Keratinocyte (primary cell): ENCODE data around the gene ZNF219. TPM values are rescaled to one million over a fixed set of nuclear protein-coding genes. Genes with fewer than 3 reads are reported as not detected.

Experiments used
- DNase-seq: peaks from one replicate; pipeline ENCODE4 v3.0.0-alpha.2; 2011; ENCODE audit warnings: low read depth, missing footprints, low spot score
- FAIRE-seq: peaks from 2 replicates; lab custom pipeline; 2011; peaks lifted over from hg19 to GRCh38; lab: Jason Lieb, UNC
- H2AFZ ChIP-seq: 2 replicates; pipeline ENCODE4 v1.6.0; 2012; ENCODE audit warnings: low read length, control low read depth, inconsistent platforms; ENCODE audit not compliant: control insufficient read depth
- H3K27ac ChIP-seq: 2 replicates; pipeline ENCODE4 v1.5.1; 2011; ENCODE audit warnings: low read length; ENCODE audit not compliant: control insufficient read depth, insufficient read depth
- H3K27me3 ChIP-seq: 3 replicates; pipeline ENCODE4 v1.6.0; 2011; ENCODE audit warnings: low read length; ENCODE audit not compliant: control insufficient read depth, insufficient read depth; ENCODE audit errors: extremely low read depth
- H3K36me3 ChIP-seq, 2 experiments: 2 replicates in 1 of 2; 3 replicates in 1 of 2; pipeline ENCODE4 v1.5.1; 2011; ENCODE audit warnings: low read length in 2 of 2, mild to moderate bottlenecking in 1 of 2; ENCODE audit not compliant: control insufficient read depth in 2 of 2, insufficient read depth in 2 of 2; ENCODE audit errors: extremely low read depth in 1 of 2
- H3K4me1 ChIP-seq: 3 replicates; pipeline ENCODE4 v1.5.1; 2011; ENCODE audit warnings: low read length; ENCODE audit not compliant: control insufficient read depth, insufficient read depth; ENCODE audit errors: extremely low read depth
- H3K4me2 ChIP-seq: 3 replicates; pipeline ENCODE4 v1.6.0; 2011; ENCODE audit warnings: low read depth, low read length; ENCODE audit not compliant: control insufficient read depth, insufficient read depth; ENCODE audit errors: extremely low read depth
- H3K4me3 ChIP-seq, 3 experiments: fragments of 200-600 bp in 1 of 3; sonication (generic) in 1 of 3; 2 replicates in 2 of 3; 3 replicates in 1 of 3; pipeline ENCODE4 v1.5.1; 2011 to 2016; ENCODE audit warnings: low read length in 3 of 3, mild to moderate bottlenecking in 3 of 3, control low read depth in 2 of 3, inconsistent platforms in 1 of 3, low read depth in 1 of 3, mixed read lengths in 1 of 3, mixed run types in 1 of 3, moderate library complexity in 1 of 3; ENCODE audit not compliant: control insufficient read depth in 2 of 3, insufficient read depth in 2 of 3; ENCODE audit errors: extremely low read depth in 1 of 3
- H3K79me2 ChIP-seq: 2 replicates; pipeline ENCODE4 v1.6.0; 2012; ENCODE audit warnings: low read length; ENCODE audit not compliant: control insufficient read depth, insufficient read depth
- H3K9ac ChIP-seq: 3 replicates; pipeline ENCODE4 v1.6.0; 2011; ENCODE audit warnings: low read length; ENCODE audit not compliant: control insufficient read depth, insufficient read depth; ENCODE audit errors: extremely low read depth
- H3K9me1 ChIP-seq: 3 replicates; pipeline ENCODE4 v1.6.0; 2011; ENCODE audit warnings: low read length; ENCODE audit not compliant: control insufficient read depth, insufficient read depth; ENCODE audit errors: extremely low read depth
- H3K9me3 ChIP-seq: 2 replicates; pipeline ENCODE4 v1.5.1; 2012; ENCODE audit warnings: low read depth, low read length; ENCODE audit not compliant: control insufficient read depth
- H4K20me1 ChIP-seq: 3 replicates; pipeline ENCODE4 v1.6.0; 2011; ENCODE audit warnings: low read length; ENCODE audit not compliant: control insufficient read depth, insufficient read depth; ENCODE audit errors: extremely low read depth
- CTCF ChIP-seq, 3 experiments: IDR thresholded peaks in 1 of 3; conservative IDR thresholded peaks in 1 of 3; optimal IDR thresholded peaks in 1 of 3; 2 replicates in 2 of 3; 3 replicates in 1 of 3; pipeline versions ENCODE3 to v1.5.1; 2011; ENCODE audit warnings: low read length in 3 of 3, mild to moderate bottlenecking in 3 of 3, moderate library complexity in 2 of 3, control low read depth in 1 of 3, inconsistent platforms in 1 of 3; ENCODE audit not compliant: insufficient read depth in 2 of 3; ENCODE audit errors: extremely low read depth in 1 of 3
- EZH2 ChIP-seq: IDR thresholded peaks from one replicate; pipeline ENCODE4 v1.6.1; 2012; ENCODE audit warnings: inconsistent platforms, mild to moderate bottlenecking, low read length, moderate library complexity
- dilution Hi-C: fragments of 300-500 bp; cut with MboI; formaldehyde crosslinking; loops from one replicate; pipeline ENCODE4 v1.7.0; 2020; ENCODE audit warnings: low sequenced_read_pairs; ENCODE audit not compliant: extremely low pct_ligation_motif_present
- polyA plus RNA-seq, 5 experiments: library from polyadenylated mRNA; depleted of rRNA in 3 of 5; stranded (reverse) in 3 of 5; stranded (forward) in 1 of 5; unstranded in 1 of 5; fragments of >200 nt; gene quantifications; 1 replicate in 1 of 5; 2 replicates in 3 of 5; 3 replicates in 1 of 5; pipeline versions ENCODE4 v1.2.1 to v1.2.3, GENCODE V29; 2011 to 2012; ENCODE audit warnings: missing spikeins in 2 of 5, low read depth in 1 of 5, low replicate concordance in 1 of 5

ZNF219 gene
- polyA plus RNA-seq, 1 donor (not counting 4 experiments of a cell fraction or from before 2014, with no cell fraction given): 23.1 TPM

GRCh38 chr14:21142357-21142756, 43.9 kb upstream of the ZNF219 start:
- Histone ChIP-seq H3K9ac (no peak overlapping the region), H3K36me3 (no peaks in the 10 kb centered on the region), H3K79me2 (no peaks in the 10 kb centered on the region), H3K4me2 (no peak overlapping the region), H3K9me1 (no peaks in the 10 kb centered on the region), H2AFZ (no peak overlapping the region), H3K9me3 (no peaks in the 10 kb centered on the region), H3K27ac (no peak overlapping the region), H3K4me1 (no peaks in the 10 kb centered on the region), H4K20me1 (no peaks in the 10 kb centered on the region), H3K4me3 (no peak overlapping the region), H3K27me3 (no peaks in the 10 kb centered on the region)
- no peak for TF ChIP-seq CTCF (optimal IDR thresholded peaks at IDR 0.05 in 1 of 3, IDR thresholded peaks at IDR 0.05 in 1 of 3, conservative IDR thresholded peaks at IDR 0.05 in 1 of 3; ENCODE audit: extremely low read depth in 1 of 3, insufficient read depth in 2 of 3, low read length in 3 of 3)
- TF ChIP-seq EZH2: no peak
- DNase-seq (no peak), FAIRE-seq (no peak)
- dilution Hi-C loops: no loop called here

GRCh38 chr14:21136024-21136423, 37.6 kb upstream of the ZNF219 start:
- Histone ChIP-seq H3K36me3 (no peaks in the 10 kb centered on the region), H3K4me1 (no peaks in the 10 kb centered on the region), H3K79me2 (no peaks in the 10 kb centered on the region), H3K27ac (no peak overlapping the region), H3K9me1 (no peaks in the 10 kb centered on the region), H3K27me3 (no peaks in the 10 kb centered on the region), H3K9me3 (no peaks in the 10 kb centered on the region), H3K9ac (no peak overlapping the region), H2AFZ (no peak overlapping the region), H3K4me2 (no peak overlapping the region), H4K20me1 (no peaks in the 10 kb centered on the region), H3K4me3 (no peak overlapping the region)
- no peak for FAIRE-seq
- TF ChIP-seq EZH2 (no peak), CTCF (optimal IDR thresholded peaks at IDR 0.05 in 1 of 3, IDR thresholded peaks at IDR 0.05 in 1 of 3, conservative IDR thresholded peaks at IDR 0.05 in 1 of 3; ENCODE audit: extremely low read depth in 1 of 3, insufficient read depth in 2 of 3, low read length in 3 of 3) (peak in 2 of 3 experiments; percentile 51 to 52)
- dilution Hi-C loops: no loop called here
- DNase-seq: no peak
